HUDEP-2 (cell line): Measurements from ENCODE around the gene TBX3.
"Not testable (repeated sequence)": the region's sequence is repeated elsewhere in the genome, so short reads cannot be mapped to it uniquely, and the experiment has no call there.

Experiments
- DNase-seq, 76 experiments: peaks; one replicate each; lab custom pipeline; 2025; ENCODE audit not compliant: unreplicated experiment in 76 of 76; lab: John Stamatoyannopoulos, UW

TBX3 gene

GRCh38 chr12:114684098-114684869 is at the start of gene TBX3:
Gene TBX3 (minus strand): TSS chr12:114684175. CDS start chr12:114683200, 975 bp downstream.
- peak in 35 of 76 experiments; percentile 1 to 50 (median 15) for DNase-seq

GRCh38 chr12:114732426-114733030 is 48.6 kb upstream of the TBX3 start:
- DNase-seq, result no peak

DNA sequence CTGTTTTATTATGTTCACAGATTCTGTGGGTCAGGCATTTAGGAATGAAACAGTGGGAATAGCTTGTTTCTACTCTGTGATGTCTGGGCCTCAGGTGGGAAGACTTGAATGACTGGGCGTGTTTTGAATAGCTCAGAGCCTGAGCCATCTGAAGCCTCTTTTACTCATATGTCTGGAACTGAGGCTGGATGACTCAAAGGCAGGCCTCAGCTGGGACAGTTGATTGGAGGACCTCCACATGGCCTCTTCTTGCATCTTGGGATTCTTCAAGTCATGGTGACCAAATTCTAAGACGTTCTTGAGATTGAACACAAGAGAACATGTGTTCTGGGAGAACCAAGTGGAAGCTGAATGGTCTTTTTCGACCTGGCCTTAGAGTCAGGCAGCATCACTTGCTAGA is 45.8 kb upstream of the TBX3 start:
- DNase-seq, result no peak

DNA sequence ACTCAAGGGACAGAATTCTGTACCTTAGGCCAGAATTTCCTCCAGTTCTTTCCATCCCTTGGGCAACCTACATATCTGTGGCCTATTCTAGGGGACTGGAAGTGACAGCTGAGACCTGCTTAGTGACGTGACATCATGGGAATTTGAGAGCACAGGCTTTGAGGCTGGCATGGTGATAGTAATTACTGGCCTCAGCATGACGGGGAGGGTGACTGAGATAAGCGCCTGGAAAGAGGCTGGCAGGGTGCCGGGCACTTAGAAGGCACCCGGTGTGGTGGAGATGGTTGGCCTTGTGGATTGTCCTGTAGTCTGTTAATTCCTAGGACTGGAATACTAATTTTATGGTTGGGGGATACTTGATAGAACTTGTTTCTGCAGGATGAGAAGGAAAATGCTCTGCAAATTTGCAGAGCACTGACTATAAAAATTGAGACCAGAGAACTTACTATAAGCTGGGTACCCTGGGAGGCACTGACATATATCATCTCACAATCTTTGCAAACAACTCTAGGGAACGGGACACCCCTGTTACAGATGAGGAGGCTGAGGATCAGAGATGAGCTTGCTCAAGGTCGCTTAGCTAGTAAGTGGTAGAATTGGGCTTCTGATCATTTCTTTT is 42.2 kb upstream of the TBX3 start:
- DNase-seq, result peak in 5 of 76 experiments; percentile 0 to 7 (median 3)

DNA sequence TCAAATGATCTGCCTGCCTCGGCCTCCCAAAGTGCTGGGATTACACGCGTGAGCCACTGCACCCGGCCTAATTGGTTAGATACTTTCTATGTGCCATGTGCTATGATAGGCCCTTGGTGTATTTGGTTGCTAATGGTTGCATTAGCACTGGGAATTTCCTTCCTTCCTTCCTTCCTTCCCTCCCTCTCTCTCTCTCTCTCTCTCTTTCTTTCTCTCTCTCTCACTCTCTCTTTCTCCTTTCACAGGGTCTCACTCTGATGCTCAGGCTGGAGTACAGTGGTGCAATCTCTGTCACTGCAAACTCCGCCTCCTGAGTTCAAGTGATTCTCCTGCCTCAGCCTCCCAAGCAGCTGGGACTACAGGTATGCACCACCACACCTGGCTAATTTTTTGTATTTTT is 38.2 kb upstream of the TBX3 start:
- DNase-seq, result not testable (repeated sequence)

GRCh38 chr12:114721266-114721665 is 37.3 kb upstream of the TBX3 start:
- DNase-seq, result no peak

- no peak for DNase-seq
Observed at GRCh38 chr12:114713466-114714215, 29.7 kb upstream of the TBX3 start.

DNA sequence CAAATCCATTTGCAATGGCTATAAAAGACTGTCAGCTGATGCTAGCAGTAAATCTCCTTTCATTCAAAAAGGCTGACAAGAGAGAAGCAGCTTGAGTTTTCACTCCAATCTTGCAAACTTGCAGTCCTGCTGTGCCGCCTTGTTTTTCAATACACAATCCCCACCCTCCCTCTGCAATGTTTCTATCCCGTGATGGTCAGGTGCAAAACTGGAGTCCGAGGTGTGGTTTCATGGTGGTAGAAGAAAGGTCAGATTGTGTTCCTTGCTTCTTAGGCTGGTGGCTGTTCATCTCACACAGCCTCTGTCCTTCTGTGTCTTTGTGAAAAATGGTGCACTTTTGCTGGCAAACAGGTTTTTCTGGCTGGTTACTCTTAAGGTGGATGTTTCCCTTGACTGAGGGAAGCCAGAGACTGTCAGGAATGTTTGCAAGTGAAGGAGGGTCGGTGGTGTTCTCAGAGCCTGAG is 27.7 kb upstream of the TBX3 start:
- DNase-seq, result no peak

DNA sequence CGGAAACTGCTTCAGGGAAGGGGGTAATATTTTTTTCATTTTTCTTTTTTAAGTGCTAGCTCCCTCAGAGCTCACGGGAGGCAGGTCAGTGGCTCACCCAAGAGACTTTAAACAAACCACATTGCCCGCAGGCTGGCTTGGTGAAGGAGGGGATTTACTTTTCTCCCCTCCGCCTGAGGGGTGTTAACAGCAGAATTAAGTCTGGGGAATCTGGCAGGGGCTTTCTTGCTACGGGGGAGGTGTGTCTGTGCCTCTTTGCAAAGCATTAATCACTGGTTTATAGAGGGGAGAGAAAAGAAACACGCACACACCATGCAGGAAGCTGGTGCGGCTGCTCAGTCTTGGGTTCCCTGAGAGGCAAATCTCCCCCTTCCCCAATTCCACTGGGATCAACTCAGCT is 26.2 kb upstream of the TBX3 start:
- DNase-seq, result no peak

DNA sequence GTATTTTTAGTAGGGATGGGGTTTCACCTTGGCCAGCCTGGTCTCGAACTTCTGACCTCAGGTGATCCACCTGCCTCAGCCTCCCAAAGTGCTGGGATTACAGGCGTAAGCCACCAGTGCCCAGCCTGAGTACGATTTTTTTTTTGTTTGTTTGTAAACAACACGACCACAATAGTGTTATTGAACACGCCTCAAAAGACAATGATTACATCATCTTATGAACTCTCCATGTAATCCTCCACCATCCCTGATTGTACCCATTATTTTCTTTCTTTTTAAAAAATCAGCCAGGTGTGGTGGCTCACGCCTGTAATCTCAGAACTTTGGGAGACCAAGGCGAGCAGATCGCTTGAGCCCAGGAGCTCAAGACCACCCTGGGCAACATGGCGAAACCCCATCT is 25.1 kb upstream of the TBX3 start:
- no peak for DNase-seq

DNA sequence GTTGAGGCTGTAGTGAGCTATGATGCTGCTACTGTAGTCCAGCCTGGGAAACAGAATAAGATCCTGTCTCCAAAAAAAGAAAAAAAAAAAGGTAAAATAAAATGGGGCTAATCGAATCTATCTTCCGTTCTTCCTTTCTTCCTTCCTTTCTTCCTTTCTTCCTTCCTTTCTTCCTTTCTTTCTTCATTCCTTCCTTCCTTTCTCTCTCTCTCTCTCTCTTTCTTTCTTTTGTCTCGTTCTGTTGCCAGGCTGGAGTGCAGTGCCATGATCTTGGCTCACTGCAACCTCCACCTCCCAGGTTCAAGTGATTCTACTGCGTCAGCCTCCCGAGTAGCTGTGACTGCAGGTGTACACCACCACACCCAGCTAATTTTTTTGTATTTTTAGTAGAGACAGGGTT is 24.6 kb upstream of the TBX3 start:
- DNase-seq, result not testable (repeated sequence)

- no peak for DNase-seq
Observed at GRCh38 chr12:114704096-114704495, 20.1 kb upstream of the TBX3 start.

DNA sequence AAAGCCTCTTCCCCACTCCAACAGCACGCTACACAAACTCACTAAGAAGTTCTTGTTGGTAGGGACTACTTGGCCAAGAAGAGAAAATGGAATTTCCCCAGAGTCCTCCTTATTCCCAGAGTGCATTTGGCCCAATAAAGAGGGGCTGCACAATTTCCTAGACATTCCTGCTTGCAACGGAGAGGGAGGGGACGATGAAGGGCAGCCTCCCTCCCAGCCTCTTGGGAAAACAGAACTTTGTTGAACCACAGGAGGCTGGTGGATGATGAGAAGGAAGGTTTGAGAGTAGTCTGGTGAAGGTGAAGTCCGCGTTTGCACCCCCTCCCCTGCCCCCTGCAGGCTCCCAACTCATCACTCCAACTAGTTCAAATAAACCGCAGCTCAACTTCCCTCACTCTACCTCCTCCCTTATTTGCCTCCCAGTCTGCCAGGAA is 19.1 kb upstream of the TBX3 start:
- DNase-seq, result no peak

DNA sequence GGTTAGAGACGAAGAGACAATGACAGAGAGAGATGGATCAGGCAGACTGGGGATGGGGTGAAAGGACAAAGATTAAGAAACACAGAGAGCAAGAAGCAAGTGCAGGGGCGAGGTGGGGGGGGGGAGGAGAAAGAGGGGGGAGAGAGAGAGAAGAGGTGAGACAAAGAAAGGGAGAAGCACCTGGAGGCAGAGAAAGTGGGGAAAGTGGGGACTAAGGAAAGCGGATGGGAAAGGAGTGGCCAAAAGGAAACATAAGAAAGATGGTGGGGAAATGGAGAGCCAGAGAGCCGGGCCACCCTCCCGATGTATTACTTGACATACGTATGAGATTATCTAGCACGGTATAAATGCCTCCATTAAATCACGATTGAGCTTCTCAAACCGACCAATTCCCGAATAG is 18.5 kb upstream of the TBX3 start:
- no peak for DNase-seq

- DNase-seq, result no peak
Observed at GRCh38 chr12:114701553-114701952, 17.6 kb upstream of the TBX3 start.

GRCh38 chr12:114701104-114701414 is 17.1 kb upstream of the TBX3 start:
- DNase-seq, result no peak

- no peak for DNase-seq
Observed at GRCh38 chr12:114700392-114701103, 16.6 kb upstream of the TBX3 start.

DNA sequence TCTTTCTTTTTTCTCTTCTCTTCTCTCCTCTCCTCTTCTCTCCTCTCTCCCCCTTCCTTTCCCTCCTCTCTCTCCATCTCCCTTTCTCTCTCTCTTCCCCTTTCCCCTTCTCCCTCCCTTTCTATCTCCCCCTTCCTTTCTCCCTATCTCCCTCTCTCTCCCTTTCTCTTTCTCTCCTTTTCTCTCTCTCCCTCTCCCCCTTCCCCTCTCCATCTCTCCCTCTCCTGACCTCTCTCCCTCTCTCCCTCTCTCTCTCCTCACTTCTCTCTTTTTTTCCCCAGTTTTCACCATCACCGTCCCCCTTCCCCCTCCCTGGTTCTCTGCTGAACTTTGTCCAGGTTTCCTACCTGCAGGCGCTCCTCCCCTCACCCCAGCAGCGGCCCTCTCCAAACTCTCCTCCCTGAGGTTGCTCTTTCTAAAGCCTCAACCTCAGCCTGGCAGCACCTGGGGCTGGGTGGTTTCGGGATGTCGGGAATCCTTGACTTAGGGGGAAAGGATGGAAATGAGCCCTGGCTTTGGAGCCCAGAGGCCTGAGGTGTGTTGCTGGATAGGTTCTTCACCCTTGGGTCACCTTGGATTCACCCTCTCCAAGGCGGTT is 14.7 kb upstream of the TBX3 start:
- DNase-seq, result no peak

DNA sequence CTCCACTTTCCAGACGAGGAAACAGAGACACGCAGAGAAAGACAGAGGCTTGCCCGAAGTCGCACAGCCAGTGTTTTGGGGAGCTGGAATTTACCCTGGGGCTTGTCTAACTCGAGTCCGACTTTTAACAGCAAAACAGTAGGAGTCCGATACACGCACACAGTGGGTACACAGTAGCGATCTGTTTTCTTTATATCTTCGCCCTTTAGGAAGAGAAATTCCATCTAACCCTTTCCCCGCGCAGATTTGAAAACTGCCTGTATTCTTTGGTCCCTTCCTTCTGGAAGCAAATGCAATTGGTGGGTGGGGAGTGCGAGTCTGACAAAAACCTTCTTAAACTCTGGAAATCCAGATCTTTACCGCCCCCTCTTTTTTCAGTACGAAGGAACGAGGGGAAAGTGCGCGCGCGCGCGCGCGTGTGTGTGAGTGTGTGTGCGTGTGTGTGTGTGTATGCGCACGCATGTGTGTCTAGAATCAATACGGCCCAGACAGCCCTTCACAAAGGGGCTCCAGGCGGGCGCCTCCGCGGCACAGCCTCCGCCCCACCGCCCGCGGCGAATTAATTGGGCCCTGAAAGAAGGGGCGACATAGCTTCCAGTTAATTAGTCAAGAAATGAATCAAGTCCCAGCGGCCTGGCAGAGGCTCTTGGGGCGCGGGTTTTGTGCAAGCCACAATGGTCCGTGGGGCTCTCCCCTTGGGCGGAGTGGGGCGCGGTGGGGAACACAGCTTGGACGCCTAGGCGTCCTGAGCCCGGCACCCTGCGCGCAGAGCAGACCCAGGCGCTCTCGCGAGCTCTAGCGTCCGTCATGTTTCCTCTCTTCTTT is 14.0 kb upstream of the TBX3 start:
- DNase-seq, result no peak
